Stimulated activated CD8-positive, alpha-beta memory T cell treated with anti-CD3 and anti-CD28 coated beads, Interleukin-15, amount 100 ng/mL, for 48 hours (primary cell): ENCODE results near the gene C10orf71.

Experiments
- DNase-seq, 2 donors: peaks; one replicate each; pipeline ENCODE4 v3.0.0-alpha.2; 2020; ENCODE audit warnings: low read depth in 2 of 2

C10orf71 gene

DNA sequence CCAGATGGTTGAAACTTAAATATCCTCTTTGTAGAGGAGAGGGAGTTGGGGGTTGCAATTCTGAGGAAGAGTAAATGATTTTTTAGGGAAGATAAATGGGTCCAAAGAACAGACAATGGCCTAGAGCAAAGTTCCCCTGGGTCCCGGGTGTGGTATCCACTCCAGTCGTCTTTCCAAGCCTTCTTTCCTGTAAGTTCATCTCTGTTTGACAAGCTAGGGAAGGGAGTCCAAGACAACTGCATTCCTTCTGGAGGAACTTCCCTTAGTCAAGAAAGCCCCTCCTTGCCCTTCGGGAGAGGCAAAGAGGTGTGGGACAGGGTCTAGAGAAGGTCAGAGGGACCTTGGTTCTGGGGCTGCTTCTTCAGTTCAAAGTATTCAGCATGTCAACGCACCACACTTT is 33.4 kb downstream of the C10orf71 start:
- DNase-seq: no peak

DNA sequence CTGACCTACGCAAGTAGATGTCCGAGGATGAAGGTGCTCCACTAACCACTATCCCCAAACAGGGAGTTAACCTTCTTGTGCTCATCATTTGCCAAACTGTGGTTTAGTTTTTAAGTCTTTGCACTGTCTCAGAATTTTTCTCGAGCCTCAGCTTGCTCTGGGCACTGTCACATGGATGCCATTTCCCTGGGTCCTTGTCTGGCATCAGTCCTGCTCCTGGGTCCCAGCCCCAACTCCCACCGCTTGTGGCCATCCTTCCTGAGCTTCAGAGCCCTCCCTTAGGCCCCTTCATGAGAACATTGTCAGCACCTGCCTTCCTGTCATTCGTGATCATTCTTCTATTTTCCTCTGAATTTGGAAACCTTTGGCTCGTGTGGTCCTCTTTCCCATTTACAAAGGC is 33.8 kb downstream of the C10orf71 start:
- no peak for DNase-seq

DNA sequence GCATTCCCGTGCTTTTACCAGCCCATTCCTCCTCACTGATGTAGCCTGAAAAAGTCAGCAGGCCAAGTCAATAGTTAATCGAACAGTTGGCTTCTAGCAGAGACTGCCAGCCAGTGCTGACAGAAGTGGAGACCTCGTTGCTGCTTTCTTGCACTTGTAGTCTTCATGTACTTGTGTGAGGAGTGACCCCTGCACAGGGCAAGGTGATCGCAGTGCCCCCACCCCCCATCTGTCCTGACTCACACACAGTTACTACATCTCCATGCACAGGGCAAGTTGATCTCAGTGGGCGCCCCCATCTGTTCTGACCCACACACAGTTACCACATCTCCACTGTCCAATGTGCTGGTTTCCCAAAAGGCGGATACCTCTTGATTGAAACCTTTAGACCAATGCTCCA is 34.2 kb downstream of the C10orf71 start:
- DNase-seq: no peak

DNA sequence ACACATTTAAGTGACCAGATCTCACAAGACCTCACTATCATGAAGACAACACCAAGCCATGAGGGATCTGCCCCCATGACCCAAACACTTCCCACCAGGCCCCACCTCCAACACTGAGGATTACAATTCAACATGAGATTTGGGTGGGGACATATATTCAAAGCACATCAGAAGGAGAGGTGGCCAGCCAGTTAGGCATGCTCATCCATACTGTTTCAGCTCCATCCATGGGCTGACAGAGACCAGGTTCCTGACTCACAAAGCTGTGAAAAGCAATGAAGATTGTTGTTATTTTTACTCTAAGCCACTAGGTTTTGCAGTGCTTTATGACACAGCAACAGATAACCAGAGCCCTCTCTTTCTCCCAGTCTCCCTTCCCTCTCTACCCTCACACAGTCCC is 36.0 kb downstream of the C10orf71 start:
- DNase-seq: no peak

DNA sequence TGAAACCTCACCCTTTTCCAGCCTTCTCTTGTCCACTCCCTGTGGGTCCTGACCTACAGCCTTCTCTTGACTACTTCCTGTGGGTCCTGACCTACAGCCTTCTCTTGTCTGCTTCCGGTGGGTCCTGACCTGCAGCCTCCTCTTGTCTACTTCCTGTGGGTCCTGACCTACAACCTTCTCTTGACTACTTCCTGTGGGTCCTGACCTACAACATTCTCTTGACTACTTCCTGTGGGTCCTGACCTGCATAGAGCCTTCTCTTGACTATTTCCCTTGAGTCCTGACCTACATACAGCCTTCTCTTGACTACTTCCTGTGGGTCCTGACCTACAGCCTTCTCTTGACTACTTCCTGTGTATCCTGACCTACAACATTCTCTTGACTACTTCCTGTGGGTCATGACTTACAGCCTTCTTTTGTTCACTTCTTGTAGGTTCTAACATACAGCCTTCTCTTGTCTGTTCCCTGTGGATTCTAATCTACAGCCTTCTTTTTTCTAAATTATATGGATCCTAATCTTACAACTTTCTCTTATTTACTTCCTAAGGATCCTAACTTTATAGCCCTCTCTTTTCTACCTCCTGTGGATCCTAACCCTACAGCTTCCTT is 36.5 kb downstream of the C10orf71 start:
- DNase-seq: no peak

DNA sequence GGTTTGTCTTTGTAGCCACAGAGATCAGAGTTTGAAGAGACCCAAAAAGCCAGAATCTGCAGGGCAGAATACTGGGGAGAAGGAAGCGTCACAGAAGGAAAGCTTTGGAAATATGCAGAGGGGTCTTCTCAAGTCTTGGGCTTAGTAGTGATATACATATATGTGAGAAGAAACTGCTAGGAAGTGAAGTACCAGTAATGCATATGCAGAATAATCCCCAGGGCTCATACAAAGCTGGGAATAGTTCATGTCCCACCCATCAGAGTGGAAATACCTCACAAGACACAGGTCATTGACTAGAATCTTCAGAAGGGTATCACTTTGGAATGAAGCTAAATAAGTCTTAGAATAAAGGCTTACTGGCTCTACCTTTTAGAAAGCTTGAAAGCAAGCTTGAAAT is 39.6 kb downstream of the C10orf71 start:
- no peak for DNase-seq

DNA sequence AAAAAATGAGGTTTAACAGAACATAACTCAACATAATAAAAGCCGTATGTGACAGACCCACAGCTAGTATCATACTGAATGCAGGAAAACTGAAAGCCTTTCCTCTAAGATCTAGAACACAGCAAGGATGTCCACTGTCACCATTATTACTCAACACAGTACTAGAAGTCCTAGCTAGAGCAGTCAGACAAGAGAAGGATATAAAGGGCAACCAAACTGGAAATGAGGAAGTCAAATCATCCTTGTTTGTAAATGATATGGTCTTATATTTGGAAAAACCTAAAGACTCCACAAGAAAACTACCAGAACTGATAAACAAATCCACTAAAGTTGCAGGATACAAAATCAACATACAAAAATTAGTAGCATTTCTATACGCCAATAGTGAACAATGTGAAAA is 45.9 kb downstream of the C10orf71 start:
- DNase-seq: no peak

DNA sequence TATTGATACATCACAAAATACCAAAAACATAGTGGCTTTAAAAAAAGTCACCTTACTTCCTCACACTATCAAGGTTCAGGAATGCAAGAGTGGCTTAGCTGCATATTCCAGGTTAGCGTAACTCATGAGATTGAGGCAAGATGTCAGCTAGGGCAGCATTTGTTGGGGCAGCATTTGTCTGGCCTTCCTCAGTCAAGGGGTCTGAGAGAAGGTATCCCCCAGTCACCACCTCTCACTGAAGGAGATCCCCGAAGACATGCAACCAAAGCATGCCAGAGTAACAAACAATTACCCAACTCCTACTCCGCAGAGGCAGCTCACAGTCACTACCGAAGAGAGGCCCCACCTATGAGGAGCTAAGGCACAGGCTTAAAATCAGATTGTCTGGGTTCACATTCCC is 48.4 kb downstream of the C10orf71 start:
- no peak for DNase-seq

DNA sequence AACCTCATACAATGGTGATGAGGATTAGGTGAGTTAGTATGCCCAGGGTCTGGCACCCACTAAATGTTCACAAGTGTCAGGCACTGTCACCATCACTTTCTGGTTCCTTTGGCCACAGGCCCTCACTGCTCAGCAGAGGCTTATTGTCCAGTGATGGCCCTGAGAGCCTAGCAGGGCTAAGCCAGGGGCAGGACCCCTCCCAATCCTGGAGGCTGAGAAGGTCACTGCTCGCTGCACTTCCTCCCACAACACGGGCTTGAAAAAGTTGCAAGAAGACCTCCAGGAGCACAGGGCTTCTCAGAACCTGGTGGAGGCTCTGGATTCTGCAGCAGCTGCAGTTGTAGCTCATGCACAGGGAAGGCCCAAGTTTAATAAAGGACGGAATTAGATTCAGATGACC is 48.9 kb downstream of the C10orf71 start:
- no peak for DNase-seq

DNA sequence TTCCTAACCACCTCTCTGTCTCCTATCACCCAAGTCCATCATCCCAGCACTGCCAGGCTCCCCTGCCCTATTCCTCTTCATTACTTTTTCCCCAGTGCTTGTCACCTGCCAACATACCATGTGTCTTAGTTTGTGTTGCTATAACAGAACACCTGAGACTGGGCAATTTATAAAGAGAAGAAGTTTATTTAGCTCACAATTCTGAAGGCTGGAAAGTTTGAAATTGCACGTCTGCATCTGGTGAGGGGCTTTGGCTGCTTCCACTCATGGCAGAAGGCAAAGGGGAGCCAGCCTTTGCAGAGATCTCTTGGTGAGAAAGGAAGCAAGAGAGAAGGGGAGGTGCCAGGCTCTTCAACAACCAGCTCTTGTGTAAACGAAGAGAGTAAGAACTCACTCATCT is 49.6 kb downstream of the C10orf71 start:
- DNase-seq: no peak

DNA sequence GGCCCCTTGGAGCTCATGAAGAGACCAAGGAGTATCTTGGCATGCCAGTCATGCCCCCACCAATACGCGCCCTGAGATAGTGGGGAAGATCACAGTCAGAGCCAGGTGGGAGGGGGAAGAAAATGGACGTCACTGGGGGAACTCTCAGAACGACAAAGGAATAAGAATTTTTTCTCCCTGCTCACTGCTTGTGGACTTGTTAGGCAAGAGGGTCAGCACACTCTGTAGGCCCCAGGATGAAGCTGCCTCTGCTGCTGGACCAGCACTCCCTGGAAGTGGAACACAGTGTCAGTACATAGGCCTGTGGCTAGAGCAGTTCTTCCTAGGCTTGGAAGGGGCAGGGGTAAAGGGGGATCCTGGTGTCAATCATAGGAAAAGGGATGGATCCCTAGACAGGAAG is 50.4 kb downstream of the C10orf71 start:
- DNase-seq: no peak

DNA sequence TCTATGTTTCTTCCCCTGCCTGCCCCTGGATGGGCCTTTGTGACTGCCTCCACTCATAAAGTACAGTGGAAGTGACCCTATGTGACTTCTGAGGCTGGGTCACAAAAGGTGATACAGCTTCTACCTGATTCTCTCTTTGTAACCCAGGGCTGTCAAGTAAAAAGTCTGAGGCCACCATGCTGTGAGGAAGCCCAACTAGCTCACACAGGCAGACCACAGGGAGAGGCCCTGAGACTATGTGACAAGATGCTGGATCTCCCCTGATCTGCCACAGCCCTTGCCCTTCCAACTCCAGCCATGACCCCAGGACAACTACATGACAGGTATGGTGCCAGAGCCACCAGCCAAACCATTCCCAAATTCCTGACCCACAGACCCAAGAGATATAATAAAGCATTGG is 51.2 kb downstream of the C10orf71 start:
- DNase-seq: no peak

DNA sequence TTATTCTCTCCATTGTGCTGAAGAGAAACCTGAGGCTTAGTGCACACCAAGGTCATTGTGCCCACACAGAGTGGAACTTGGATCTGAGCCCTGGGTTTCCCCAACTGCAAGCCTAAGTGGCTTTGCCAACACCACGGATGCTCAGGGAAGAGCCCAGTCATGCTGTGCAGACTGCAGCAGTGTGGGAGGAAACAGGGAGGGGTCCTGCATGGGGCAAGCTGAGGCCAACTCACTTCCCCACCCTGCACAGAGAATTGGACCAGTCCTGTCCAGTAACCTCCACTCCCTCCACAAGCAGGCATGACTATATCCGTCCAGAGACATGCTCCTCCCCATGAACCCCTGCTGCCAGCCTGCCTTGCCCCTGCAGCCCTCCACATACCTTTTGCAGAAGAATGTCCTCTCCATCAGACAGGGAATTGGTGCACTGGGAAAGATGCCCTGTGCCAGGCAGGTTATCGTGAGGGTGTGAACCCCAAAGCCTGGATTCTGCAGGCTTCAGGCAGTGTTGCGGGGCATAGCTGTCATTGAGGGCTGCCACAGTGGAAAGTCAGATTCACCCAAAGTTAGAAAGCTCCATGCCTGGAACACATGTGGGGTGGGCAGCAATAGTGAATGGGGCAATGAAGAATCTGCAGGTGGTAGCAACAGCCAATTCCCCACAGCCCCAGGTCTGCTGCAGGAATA is 52.0 kb downstream of the C10orf71 start:
- DNase-seq: no peak

DNA sequence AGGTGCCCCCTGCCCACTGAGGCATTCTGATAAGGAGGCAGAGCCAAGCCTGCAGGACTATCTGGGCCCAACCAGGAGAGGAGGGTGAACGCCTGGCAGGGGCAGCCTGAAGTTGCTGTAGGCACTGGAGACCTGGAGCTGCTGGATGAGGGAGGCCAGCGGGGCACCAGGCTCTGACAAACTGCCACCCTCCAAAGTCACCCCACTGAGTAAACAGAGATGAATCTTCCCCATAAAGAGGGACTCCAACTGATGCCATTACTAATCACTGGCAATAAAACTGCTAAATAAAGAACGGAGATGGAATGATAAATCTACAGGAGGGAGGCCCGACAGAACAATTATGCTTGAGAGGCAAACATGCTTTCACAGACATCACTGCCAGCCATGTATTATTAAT is 52.7 kb downstream of the C10orf71 start:
- DNase-seq: no peak

DNA sequence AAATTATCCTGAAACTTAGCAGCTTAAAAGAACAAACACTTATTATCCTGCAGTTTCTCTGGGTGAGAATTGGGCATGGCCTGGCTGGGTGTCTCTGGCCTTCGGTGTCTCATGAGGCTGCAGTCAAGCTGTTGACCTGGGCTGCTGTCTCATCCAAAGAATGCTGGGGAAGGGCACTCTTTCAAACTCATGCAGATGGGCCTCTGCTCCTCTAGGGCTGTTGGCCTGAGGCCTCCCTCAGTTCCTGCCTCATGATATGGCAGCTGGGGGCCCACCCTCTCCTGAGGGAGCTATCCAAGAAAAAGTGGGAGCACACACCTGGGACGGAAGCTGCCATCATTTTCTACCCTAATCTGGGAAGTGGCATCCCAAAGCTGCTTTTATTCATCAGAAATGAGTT is 53.4 kb downstream of the C10orf71 start:
- no peak for DNase-seq

DNA sequence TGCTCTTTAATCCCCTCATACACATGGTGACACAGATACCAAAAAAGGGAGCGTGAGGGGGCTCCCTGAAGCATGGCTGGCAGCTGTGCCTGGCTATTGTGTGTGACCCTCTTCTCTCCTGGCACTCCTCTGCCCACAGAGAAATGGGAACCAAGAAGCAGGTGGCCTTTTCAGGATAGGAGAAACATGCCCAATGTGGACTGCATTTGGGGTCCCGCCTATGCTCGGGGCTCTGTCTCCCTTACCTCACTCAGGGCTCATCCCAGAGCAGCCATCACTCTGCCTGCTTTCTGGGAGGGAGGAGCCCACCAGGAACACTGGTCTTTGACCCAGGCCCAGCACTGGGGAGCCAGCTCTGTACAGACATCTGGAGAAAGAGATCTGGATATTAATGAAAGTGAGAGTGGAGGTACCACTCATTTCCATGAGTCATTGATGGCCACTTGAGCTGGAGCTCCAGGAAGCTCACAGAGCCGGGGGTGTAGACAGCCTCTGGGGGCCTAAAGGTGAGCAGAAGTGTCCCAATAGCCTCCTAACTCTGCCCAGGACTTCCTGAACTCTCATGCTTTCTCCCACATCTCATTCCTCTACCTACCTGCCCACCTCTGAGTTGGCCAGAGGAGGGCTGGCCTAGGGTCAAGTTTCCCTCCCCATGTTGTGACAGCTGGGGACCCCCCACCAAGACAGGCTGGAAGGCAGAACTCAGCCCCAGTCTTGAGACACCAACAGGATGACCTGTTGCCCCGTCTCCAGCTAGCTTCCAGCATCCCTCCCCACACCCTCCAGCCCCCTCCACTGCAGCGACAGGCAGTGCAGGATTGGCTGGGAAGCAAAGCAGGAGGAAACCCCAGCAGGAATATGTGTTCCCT is 54.3 kb downstream of the C10orf71 start:
- DNase-seq: no peak

DNA sequence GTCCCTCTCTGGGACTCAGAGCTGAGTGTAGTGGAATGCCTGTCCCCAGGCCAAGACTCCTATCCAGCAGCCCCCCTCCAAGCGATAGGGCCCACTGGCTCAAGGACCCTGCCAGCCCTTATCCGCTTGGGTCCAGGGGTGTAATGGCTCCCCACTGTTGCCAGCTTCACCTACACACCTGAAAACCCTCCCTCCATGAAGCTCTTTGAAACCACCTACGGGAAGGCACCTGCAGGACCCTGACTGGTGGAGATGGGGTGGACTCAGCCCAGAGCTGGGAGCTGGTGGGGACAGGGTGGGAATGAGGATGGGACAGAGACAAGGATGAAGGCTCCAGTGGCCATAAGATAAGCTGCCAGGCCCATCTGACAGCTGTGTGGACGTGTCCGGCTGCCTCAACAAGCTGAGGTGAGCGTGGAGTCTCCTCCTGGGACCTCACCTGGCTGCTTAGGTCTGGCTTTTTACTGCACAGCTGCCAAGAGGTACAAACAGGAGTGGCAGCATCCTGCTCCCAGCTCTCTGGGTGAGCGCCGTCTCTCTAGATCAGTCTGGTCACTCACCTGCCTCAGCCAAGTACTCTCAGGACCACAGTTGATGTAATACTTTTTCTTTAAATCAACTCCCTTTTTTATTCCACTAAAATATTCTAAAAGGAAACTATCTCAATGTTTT is 55.1 kb downstream of the C10orf71 start:
- no peak for DNase-seq

DNA sequence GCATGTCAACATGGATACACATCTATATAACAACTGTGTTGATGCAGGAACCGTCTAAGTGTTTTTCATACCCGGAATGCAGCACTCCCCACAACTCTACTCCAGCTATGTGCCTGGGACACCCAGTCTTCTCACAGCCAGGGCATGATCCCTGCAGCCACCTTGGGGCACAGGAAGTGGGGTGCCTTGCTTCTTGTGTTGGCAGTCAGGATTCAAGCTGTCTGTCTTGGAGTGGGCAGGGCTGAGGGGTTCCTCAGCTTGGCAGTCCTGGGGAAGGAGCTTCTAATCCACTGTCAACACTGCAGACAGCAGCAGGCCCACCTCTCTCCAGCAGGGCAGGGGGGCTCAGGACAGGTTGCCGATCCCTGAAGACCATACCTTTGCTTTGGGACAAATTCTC is 55.6 kb downstream of the C10orf71 start:
- no peak for DNase-seq

DNA sequence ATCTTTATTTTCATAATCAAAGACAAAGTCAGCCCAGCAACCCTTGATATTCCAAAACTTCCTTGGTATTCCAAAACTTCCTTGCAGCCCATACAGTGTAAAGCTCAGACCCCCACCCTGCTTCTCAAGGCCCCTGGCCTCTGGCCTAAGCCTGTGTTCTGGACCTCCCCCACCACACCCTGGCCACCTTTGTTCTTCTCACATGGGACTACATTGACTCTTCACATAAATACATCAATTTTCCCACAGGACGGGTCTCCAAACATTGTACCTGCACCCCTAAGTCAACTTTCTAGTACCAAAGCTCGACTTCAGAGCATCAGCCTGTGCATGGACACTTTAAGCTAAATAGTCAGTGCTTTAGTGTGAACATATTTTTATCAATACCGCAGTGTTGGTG is 56.3 kb downstream of the C10orf71 start:
- DNase-seq: no peak

DNA sequence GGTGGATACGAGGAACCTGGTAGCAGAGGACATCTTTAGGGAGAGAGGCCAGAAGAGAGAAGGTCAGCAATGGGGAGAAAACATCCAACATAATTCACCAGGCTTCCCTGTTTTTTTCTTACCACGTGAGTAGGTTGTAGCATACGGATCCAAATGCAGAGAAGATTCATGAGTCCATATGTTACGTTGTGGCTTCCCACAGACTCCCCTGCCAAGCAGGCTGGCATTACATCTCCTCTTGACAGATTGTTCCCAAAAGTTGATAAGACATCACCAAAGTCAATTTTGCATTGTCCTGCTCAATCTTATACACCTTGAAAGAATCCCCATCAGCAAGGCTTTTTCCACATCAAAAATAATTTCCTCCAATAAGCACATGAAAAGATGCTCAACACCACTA is 57.2 kb downstream of the C10orf71 start:
- DNase-seq: no peak

DNA sequence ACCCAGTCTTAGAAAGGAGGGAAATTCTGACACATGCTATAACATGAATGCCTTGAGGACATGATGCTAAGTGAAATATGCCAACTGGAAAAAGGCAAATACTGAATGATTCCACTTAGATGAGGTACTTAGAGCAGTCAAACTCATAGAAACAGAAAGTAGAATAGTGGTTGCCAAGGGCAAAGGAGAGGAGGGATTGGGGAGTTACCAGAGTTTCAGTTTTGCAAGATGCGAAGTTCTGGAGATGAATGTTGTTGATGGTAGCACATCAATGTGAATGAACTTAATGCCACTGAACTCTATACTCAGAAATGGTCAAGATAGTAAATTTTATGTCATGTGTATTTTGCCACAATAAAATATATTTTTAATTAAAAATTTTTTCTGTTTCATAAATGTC is 58.0 kb downstream of the C10orf71 start:
- no peak for DNase-seq

DNA sequence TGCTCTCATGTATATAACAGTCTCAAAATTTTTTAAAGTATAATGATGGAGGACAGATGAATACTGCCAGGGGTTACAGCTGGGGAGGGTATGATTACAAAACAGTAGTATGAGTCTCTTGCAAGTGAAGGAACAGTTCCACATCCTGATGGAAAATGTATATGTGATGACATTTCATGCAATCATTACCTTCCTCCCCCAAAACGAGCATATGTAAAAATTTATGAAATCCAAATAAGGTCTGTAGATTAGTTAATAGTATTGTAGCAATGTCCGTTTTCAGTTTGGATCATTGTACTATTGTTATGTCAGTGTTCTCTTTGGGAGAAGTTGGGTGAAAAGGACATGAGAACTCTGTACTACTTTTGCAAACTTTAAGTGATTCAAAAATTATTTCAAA is 58.9 kb downstream of the C10orf71 start:
- no peak for DNase-seq
